HG02571 (cell line): ENCODE results near the gene ACSS1.

Experiments used
- ATAC-seq: cut with Tn5 transposase; IDR thresholded peaks from one replicate; pipeline ENCODE4 v1.9.1; 2021; ENCODE audit warnings: mild to moderate bottlenecking, moderate library complexity; ENCODE audit not compliant: unreplicated experiment

The ACSS1 gene

GRCh38 chr20:25079171-25079570 lies 21.2 kb upstream of the ACSS1 start:
- no peak for ATAC-seq

- ATAC-seq, result no peak
Observed at GRCh38 chr20:25078662-25079061, 20.7 kb upstream of the ACSS1 start.

GRCh38 chr20:25077610-25078169 lies 19.8 kb upstream of the ACSS1 start:
- ATAC-seq, result no peak

- no peak for ATAC-seq
Observed at GRCh38 chr20:25076731-25077609, 19.0 kb upstream of the ACSS1 start.

GRCh38 chr20:25076201-25076600 lies 18.3 kb upstream of the ACSS1 start:
- no peak for ATAC-seq

- ATAC-seq, result no peak
Observed at GRCh38 chr20:25073544-25073943, 15.6 kb upstream of the ACSS1 start.

- no peak for ATAC-seq
Observed at GRCh38 chr20:25072226-25072811, 14.4 kb upstream of the ACSS1 start.

GRCh38 chr20:25071734-25072133 lies 13.8 kb upstream of the ACSS1 start:
- ATAC-seq, result no peak

- no peak for ATAC-seq
Observed at GRCh38 chr20:25070821-25071473, 13.0 kb upstream of the ACSS1 start.

- no peak for ATAC-seq
Observed at GRCh38 chr20:25067102-25067987, 9.4 kb upstream of the ACSS1 start.

- no peak for ATAC-seq
Observed at GRCh38 chr20:25066386-25066785, 8.4 kb upstream of the ACSS1 start.

GRCh38 chr20:25065625-25066338 lies 7.8 kb upstream of the ACSS1 start:
- ATAC-seq, result peak; percentile 70

GRCh38 chr20:25065072-25065624 lies 7.2 kb upstream of the ACSS1 start:
- ATAC-seq, result no peak

GRCh38 chr20:25064561-25065071 lies 6.7 kb upstream of the ACSS1 start:
- no peak for ATAC-seq

- no peak for ATAC-seq
Observed at GRCh38 chr20:25063981-25064380, 6.0 kb upstream of the ACSS1 start.

- ATAC-seq, result no peak
Observed at GRCh38 chr20:25063546-25063945, 5.6 kb upstream of the ACSS1 start.

- ATAC-seq, result no peak
Observed at GRCh38 chr20:25062841-25063240, 4.9 kb upstream of the ACSS1 start.

- no peak for ATAC-seq
Observed at GRCh38 chr20:25061821-25062530, 4.0 kb upstream of the ACSS1 start.
